ENCODE data around the gene FIG4.

- no peak for TF ChIP-seq CTCF (IDR thresholded peaks at IDR 0.05)
- no peak for TF ChIP-seq FOXP4 (CRISPR knock-in tag; IDR thresholded peaks at IDR 0.05)
- TF ChIP-seq ATF1 (CRISPR knock-in tag; IDR thresholded peaks at IDR 0.05) = no peak
- no peak for TF ChIP-seq ZNF232 (CRISPR knock-in tag; IDR thresholded peaks at IDR 0.05)
- TF ChIP-seq ELF4 (CRISPR knock-in tag; IDR thresholded peaks at IDR 0.05; ENCODE audit: low read depth) = no peak
- TF ChIP-seq ZNF219 (CRISPR knock-in tag; IDR thresholded peaks at IDR 0.05; ENCODE audit: borderline replicate concordance) = no peak
- no peak for TF ChIP-seq ZNF121 (CRISPR knock-in tag; IDR thresholded peaks at IDR 0.05)
- TF ChIP-seq MXD4 (CRISPR knock-in tag; IDR thresholded peaks at IDR 0.05; ENCODE audit: borderline replicate concordance) = no peak
- TF ChIP-seq USF2 (CRISPR knock-in tag; IDR thresholded peaks at IDR 0.05) = no peak
- no peak for TF ChIP-seq AR (CRISPR knock-in tag; IDR thresholded peaks at IDR 0.05)
- TF ChIP-seq MAX (CRISPR knock-in tag; IDR thresholded peaks at IDR 0.05) = no peak
- no peak for TF ChIP-seq NR2C2 (CRISPR knock-in tag; IDR thresholded peaks at IDR 0.05)
- no peak for TF ChIP-seq IRF2 (CRISPR knock-in tag; IDR thresholded peaks at IDR 0.05; ENCODE audit: borderline replicate concordance, low read depth)
Measured at GRCh38 chr6:109740787-109741186, 49.7 kb downstream of the FIG4 start.

Data from WTC11 (cell line).